HG02588 (cell line): Measurements from ENCODE around the gene SLC10A6.

ENCODE experiments used
- ATAC-seq: cut with Tn5 transposase; IDR thresholded peaks from one replicate; pipeline ENCODE4 v1.9.1; 2021; ENCODE audit warnings: mild to moderate bottlenecking, moderate library complexity; ENCODE audit not compliant: unreplicated experiment

SLC10A6 gene

DNA sequence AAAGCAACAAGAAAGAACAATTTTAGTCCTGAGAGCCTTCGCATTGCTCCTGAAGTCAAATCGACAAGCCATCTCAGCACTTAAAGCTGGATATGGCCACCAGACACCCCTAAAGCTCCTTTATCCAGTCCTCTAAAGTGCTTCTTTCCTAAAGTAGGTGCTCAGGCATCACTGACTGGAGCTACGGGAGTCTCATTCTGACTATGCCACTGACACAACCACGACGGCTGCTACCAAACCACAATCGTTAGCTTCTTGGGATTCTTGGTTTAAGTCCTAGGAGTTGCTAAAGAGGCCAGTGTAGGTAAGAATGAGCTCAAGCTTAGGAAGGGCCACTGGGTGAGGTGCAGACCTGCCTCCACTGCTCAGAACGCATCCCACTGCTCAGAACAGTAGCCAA lies 1.0 kb downstream of the SLC10A6 start:
- ATAC-seq = no peak

DNA sequence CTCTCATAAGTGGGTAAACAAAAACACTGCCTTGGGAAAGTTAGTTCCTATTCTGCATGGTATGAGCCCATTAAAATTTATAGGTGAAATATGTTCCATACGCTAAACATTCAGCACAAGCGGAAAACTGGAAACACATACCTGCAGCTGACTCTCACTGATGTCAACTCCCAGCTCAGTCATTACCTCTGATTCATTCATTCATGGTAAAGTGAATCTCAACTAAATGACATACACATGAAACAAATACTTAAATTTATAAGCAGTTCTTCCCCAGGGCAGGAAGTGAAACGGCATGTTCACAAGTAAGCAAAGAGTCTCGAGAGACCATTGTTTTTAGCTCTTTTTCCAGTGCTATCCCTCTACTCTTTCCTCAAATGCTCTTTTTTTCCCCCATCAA lies 1.6 kb downstream of the SLC10A6 start:
- no peak for ATAC-seq

DNA sequence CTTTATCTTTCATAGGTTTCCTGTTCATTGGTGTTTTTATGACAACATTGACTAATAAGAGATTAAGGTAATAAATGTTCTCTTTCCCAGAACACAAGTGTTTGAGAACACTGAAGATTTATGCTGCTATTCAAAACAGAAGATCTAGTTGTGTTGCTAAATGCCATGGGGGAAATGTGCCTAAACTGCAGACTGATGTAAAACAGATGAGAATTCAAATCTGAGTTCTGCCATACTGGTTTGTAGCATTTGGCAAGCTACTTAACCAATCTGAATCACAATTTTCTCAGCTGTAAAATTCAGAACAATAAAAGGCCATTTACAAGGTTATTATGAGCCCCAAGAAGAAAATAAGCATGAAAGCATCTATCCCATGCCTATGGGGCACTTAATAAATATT lies 2.3 kb downstream of the SLC10A6 start:
- ATAC-seq = no peak

DNA sequence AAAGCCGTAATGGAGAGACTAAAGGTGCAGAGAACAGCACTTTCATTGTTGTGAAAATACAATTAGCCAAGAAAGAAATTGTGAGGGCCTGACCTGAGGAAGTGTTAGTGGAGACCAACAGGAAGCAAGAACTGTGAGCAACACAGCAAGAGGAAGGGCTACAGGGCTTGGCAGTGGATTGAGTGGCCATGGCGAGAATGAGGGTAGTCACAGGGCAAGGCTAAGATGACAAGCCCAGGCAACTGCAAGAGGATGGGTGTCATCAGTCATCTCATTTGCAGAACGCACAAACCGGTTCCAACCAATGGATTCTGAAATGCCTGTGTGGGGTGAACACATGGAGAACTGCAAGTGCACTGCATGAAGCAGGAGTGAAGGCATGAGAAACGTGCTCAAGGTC lies 3.6 kb downstream of the SLC10A6 start:
- no peak for ATAC-seq

DNA sequence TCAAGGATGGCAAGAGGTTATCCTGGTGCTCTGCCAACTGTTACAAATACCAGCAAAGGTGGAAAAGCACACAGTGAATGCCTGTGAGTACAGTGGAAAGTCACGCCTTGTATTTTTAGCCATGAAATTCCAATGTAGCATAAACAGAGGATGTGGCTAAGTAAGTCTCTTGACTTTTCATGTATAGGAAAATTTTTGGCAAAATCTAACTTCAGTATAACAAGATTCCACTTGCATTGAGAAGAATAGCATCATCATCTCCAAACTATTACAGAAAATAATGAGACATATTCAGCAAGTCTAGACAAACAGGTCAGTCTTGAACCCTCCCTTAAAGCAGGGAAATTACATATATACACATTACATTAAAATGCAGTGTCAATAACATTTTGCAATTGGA lies 7.9 kb downstream of the SLC10A6 start:
- ATAC-seq = no peak

DNA sequence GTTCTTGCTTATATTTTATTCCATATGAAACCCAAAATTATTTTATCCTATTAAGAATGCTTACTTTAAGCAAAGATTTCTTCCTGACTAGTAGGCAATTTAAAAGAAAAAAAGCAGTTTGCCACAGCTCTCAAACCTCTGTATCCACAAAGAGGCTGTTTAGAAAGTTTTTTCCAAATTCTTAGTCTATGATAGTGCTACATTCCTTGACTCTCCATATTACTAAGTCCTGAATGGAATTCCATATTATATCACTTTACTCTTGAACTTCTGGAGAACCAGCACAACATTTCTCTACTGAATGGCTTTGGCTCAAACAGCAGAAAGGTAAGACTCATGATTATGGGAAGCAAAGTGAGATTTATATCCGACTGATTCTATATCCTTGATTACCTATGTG lies 8.3 kb downstream of the SLC10A6 start:
- ATAC-seq = no peak

DNA sequence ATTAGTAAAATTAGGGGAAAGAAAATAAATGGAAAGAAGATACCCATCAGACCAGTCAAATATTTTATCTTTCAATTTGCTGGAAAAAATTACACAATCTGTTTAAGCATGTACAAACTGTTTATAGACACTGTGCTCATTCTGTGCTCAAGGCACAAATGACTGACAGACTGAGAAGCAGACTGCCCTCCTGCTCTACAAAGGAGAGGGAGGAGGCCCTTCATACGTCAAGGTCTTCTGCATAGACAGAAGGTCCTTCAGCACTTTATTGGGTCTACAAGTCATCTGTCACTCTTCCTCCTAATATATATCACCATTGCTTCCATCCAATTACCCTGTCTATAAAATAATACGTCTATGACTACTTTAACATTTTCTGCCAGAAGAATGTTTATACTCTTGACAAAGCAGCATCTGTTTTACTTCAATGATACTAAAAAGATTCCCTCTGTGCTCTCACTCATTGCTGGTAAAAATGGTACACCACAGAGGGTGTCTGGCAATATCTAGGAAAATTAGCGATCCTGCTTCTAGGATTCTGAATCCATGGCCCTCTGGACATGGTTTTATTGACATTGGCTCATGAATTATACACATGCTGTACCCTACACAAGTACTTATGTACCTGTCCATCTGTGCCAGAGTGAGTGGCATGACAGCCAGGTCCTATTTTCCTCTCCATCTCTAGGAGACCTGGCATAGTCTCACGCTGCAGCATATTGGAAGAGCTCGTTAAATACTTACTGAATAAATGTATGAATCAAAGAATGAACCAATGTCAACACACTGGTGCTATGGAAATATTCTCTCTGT lies 11.3 kb downstream of the SLC10A6 start:
- ATAC-seq = no peak

DNA sequence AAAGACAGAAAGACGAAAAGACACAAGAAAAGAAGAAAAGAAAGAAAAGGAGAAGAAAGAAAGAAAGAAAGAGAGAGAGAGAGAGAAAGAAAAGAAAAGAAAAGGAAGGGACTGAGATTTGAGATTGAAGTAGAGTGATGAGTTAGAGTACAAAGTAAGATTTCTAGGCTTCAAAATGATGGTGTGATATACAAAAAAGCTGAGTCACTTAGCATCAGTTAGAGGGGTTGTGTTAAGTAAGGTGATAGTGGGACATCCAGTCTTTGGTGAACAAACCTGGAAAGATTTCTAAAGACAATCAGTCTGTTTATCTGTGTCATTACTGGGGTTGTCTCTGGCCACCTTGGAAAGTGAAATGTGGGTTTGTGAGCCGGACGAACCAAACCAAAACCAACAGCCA lies 13.5 kb downstream of the SLC10A6 start:
- ATAC-seq = no peak

DNA sequence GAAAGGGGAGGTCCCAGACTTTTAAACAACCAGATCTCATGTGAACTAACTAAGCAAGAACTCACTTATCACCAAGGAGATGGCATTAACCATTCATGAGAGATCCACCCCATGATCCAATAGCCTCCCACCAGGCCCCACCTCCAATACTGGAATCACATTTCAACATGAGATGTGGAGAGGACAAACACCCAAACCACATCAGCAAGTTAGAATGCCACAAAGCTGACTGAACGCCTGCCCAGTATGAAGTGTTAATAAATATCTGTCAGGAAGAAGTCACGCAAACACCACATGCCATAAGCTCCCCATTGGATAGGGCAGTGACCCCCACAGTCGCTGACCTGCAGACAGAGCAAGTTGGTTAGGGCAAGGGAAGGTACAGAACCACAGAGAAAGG lies 14.3 kb downstream of the SLC10A6 start:
- no peak for ATAC-seq

DNA sequence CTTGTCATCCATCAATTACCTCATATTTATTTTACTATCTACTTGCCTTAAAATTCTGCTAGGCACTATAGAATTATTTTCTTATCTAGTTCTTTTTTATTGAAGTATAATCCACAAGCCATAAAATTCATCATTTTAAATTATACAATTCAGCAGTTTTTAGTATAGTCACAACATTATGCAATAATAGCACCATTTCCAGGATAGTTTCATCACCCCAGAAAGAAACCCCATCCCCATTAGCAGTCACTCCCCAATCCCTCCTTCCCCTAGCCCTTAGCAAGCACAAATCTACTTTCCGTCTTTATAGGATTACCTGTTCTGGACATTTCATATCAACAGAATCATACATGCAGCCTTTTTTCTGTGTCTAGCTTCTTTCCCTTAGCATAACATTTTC lies 15.6 kb downstream of the SLC10A6 start:
- no peak for ATAC-seq

DNA sequence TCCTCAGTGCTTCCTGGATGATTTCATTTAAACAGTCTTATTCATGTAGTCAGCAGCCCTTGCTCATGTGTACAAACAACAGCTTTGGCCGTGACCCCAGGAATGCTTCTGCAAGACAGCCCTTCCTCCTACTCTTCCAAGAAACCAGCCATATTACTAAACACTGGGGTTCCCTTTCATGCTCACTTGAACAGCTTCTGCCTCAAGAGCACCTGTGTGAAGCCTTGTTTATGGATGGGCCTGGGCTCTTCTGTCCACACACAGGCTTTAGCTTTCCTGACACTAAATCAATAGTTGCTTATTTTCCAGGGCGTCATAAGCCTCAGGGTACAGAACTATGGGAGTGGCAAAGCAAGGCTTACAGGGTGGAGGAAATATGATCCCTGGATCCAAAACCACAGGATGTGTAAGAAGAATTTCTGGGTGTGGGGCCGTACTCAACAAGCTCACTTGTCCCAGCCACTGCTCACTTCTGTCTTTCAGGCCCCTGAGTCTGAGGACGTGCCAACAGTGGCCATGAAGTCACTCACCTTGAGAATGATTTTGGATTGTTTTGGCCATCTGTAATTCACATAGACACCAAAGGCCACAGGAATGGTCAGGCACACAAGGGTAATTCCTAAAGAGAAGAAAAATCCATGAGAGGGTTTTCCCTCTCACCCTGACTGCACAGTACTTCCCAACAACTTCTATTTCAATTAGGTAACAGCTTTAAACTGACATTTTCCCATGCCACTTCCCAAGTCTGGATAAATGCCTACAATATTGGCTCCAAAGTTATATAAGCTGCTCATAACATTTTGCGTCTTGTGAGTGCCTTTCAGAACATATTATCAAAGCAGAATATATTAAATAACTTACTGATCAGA lies 17.7 kb downstream of the SLC10A6 start:
- ATAC-seq = no peak

DNA sequence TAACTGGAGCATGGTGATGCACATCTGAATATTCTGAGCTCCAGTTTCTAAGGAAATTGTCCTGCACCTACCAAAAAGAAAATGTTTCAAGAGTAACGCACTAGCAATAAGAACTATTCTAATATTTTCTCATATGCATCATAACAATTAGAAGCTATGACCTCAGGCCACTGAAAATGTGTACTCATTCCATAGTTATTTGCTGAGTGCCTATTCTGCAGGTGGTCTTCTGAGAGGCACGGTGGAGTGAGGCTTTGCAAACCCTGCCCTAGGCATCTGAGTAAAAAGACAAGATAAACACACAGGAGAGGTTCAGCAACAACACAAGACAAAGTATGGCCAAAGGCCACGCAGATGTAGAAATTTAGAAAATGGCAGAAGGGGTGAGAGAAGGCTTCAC lies 23.7 kb downstream of the SLC10A6 start:
- no peak for ATAC-seq

DNA sequence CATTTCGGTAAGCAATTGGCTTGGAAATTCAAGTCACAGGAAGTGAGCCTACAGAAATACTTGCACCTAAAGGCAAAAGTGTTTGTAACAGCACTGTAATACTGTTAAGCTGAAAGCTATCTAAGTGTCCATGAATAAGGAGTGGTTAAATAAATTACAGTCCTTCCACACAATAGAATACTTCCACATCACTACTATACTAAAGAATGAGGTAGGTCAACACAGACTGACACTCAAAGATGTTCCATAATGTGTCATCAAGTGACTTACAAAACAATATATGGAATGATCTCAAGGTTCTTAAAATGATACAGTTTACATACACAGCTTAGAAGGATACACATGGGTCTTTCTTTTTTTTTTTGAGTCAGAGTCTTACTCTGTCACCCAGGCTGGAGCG lies 27.0 kb downstream of the SLC10A6 start:
- ATAC-seq = no peak

DNA sequence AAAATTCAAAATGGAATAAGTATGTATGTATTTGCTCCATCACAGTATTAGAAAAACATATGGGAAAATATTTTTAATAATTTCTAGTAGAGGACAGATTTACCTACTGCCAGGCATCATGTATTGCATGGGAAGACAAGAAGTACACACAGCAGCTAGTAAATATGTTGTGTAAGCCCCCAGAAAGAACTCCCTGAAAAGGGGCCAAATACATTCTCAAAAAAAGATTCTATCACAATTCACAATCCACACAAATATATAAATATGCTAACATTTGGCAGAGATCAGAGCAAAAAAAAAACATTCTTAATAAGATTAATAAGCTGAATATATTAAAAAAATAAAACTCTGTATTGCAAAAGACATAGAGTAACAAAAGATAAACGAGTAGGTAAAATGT lies 28.0 kb downstream of the SLC10A6 start:
- ATAC-seq = no peak

DNA sequence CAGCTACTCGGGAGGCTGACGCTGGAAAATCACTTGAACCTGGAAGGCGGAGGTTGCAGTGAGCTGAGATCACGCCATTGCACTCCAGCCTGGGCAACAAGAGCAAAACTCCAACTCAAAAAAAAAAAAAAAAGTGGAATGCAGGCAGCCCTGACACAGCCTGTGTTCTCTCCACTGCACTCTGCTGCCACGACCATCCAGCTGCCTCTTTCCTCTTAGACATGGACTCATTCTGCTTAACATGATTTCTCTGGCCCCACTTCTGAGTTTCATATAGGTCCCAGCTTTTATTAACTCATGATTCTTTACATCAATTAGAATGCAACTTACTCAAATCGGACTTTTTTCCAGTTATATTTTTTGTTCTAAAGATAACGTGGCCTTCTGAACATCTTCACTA lies 29.6 kb downstream of the SLC10A6 start:
- no peak for ATAC-seq

DNA sequence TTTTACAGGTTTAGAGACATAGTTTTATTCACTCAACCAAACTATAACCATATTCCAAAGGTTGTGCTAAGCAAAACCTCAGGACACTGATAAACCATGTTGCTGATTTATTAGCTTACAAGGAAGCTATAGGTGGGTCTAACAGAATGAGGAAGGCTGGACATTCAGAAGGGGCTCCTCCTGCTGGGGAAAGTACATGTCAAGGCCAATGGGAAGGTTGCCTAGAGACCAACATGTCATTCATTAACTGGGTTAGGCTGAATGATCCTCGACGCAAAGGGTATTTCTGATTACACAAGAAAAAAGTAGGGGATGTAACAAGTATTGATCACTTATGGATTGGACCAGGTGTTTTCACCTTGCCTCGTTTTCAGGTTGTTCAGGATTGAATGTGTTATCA lies 30.3 kb downstream of the SLC10A6 start:
- ATAC-seq = no peak

DNA sequence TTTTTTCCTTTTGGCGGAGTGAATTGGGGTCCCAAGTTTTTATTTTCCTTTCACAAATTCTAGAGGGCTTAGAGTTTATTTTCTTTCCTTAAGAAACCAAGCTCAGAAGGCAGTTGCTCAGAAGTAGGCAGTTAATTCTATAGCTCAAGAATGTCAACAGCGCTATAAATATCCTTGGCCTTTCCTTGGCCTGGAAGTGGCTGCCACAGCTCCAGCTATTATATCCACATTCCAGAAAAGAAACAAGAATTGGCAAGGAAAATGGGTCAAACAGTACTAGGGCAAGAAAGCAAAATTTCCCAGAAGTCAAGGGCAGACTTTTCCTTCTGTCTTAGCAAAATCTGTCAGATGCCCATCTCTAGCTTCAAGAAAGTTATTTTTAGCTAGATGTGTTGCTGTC lies 31.0 kb downstream of the SLC10A6 start:
- no peak for ATAC-seq

DNA sequence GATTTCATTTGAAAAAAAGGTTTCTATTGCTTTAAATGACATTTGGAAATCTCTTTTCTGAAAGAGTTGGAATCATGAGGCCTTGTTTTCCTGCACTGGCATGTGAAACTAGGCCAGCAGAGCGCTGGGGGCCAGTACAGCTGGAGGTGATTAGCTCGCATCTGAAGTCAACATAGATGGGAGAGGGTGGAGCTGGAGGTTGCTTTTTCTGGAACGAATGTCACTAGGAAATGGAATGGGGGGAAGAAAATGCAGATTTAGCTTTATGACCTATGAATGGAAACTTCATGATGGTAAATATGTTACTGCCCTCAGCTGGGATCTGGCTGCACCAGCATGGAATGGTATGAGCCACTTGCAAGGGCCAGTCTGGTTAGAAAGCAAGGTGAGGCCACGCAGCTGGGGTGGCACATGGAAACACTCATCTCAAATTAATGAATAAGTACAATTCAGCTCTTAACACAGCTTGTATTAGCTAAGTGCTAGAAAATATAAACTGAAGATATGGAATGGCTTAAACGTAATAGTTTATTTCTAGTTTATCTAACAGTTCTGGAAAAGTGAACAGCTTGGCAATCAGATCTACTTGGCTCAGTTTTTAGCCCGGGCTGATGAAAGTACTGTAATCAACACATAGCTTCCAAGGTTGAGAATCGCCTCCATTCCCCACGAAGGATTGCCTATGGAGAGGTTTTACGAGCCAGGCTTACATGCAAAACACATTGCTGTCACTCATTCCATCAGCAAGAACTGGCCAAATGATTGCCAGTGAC lies 32.5 kb downstream of the SLC10A6 start:
- no peak for ATAC-seq

DNA sequence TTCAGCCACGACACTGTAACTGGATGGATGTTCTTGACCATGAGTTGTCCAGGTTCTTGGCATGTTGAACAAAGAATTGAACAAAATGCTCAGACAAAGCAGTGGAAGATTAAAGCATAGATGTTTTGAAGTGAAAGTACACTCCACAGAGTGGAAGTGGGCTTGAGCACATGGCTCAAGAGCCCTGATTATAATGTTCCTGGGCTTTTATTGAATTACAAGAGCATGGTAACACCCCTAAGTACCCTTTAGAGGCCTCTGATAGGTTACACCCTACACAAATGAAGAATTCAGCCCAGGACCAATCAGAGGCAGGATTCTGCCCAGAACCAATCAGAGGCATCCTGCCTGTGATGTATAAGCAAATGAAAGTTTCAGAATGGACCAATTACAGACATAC lies 33.5 kb downstream of the SLC10A6 start:
- no peak for ATAC-seq

DNA sequence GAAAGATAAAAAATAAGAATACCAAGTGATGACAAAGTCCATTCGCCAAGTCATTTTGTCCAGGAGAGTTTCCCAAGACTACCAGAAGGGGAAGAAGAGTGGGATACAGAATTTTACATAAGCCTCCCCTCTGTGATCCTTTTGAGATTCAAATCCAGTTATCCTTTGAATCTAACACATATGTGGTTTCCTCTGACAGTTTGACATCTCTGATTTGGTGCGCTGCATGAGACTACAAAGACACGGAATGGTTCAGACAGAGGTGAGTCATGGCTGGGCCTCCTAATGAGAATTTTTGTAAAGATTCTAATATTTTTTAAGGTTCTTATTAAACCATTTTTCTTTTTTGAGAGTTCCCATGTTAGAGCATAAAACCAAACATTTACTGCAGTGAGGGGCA lies 38.3 kb downstream of the SLC10A6 start:
- ATAC-seq = no peak

DNA sequence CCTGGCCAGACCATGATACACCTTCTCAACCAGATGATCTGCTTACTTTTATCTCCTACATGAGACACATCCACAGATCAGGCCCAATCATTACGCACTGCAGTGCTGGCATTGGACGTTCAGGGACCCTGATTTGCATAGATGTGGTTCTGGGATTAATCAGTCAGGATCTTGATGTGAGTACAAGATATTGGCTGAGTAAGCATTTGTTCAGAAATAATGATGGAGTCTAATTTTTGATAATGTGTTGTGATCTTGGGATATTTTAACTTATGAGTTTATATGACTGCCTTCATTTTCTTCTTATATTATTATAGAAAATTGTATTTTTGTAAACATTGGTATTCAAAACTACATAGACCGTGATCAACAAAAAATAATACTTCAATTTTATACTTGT lies 39.4 kb downstream of the SLC10A6 start:
- ATAC-seq = no peak

DNA sequence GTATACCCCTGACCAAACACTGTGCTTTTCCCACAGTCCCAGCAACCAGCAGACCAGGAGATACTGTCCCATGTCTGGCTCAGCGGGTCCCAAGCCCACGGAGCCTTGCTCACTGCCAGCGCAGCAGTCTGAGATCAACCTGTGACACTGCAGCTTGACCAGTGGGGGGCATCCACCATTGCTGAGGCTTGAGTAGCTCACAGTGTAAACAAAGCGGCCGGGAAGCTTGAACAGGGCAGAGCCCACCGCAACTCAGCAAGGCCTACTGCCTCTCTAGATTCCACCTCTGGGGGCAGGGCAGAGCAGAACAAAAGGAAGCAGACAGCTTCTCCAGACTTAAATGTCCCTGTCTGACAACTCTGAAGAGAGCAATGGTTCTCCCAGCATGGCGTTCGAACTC lies 58.1 kb downstream of the SLC10A6 start:
- ATAC-seq = no peak
